ENCODE results near the gene ZFAND6. TPM values are rescaled to one million over a fixed set of nuclear protein-coding genes. Genes with fewer than 3 reads are reported as not detected.
A peak's percentile ranks its signal among the peaks of the same experiment; 100 is the strongest.
"Not testable (repeated sequence)": the region's sequence is repeated elsewhere in the genome, so short reads cannot be mapped to it uniquely, and the experiment has no call there.

ZFAND6 gene
- total RNA-seq, 2 donors from 2014 or later = 85.5 to 91.6 TPM

GRCh38 chr15:80090879-80091503 lies 31.5 kb downstream of the ZFAND6 start:
- Mint-ChIP-seq H3K27me3 (no peaks in the 10 kb centered on the region), H3K36me3 (ENCODE audit: low read depth) (no peaks in the 10 kb centered on the region), H3K27ac (no peak overlapping the region), H3K4me1 (peaks cover 28% of the 10 kb centered on the region), H3K4me3 (no peak overlapping the region)
- DNase-seq (no peak), ATAC-seq (peak; percentile 39)
- no peaks in the 10 kb centered on the region for H3K9me3 ChIP-seq (ENCODE audit: control insufficient read depth, low read length, poor library complexity, severe bottlenecking)

- Mint-ChIP-seq H3K27ac (no peak overlapping the region), H3K4me1 (peaks cover 20% of the 10 kb centered on the region), H3K27me3 (no peaks in the 10 kb centered on the region), H3K36me3 (ENCODE audit: low read depth) (no peaks in the 10 kb centered on the region), H3K4me3 (no peak overlapping the region)
- ATAC-seq = no peak
- no peak for DNase-seq
- no peaks in the 10 kb centered on the region for H3K9me3 ChIP-seq (ENCODE audit: control insufficient read depth, low read length, poor library complexity, severe bottlenecking)
Measured at GRCh38 chr15:80093854-80094418, 34.5 kb downstream of the ZFAND6 start.

- Mint-ChIP-seq H3K27ac (no peak overlapping the region), H3K36me3 (ENCODE audit: low read depth) (no peaks in the 10 kb centered on the region), H3K4me1 (peaks cover 20% of the 10 kb centered on the region), H3K4me3 (no peak overlapping the region), H3K27me3 (no peaks in the 10 kb centered on the region)
- no peak for ATAC-seq
- no peaks in the 10 kb centered on the region for H3K9me3 ChIP-seq (ENCODE audit: control insufficient read depth, low read length, poor library complexity, severe bottlenecking)
- DNase-seq = no peak
Measured at GRCh38 chr15:80095511-80095910, 36.0 kb downstream of the ZFAND6 start.

- ATAC-seq (no peak), DNase-seq (no peak)
- no peak overlapping the region for H3K4me3 Mint-ChIP-seq
- no peaks in the 10 kb centered on the region for H3K27me3 Mint-ChIP-seq
- no peaks in the 10 kb centered on the region for H3K9me3 ChIP-seq (ENCODE audit: control insufficient read depth, low read length, poor library complexity, severe bottlenecking)
- H3K4me1 Mint-ChIP-seq = peaks cover 23% of the 10 kb centered on the region
- H3K36me3 Mint-ChIP-seq (ENCODE audit: low read depth) = no peaks in the 10 kb centered on the region
- H3K27ac Mint-ChIP-seq = no peak overlapping the region
Measured at GRCh38 chr15:80095969-80096368, 36.5 kb downstream of the ZFAND6 start.

GRCh38 chr15:80098341-80098740 lies 38.9 kb downstream of the ZFAND6 start:
- no peaks in the 10 kb centered on the region for H3K36me3 Mint-ChIP-seq (ENCODE audit: low read depth)
- ATAC-seq = no peak
- H3K27me3 Mint-ChIP-seq = no peaks in the 10 kb centered on the region
- H3K27ac Mint-ChIP-seq = no peak overlapping the region
- H3K4me1 Mint-ChIP-seq = peaks cover 27% of the 10 kb centered on the region
- no peak overlapping the region for H3K4me3 Mint-ChIP-seq
- no peak for DNase-seq
- no peaks in the 10 kb centered on the region for H3K9me3 ChIP-seq (ENCODE audit: control insufficient read depth, low read length, poor library complexity, severe bottlenecking)

GRCh38 chr15:80099241-80099640 lies 39.8 kb downstream of the ZFAND6 start:
- no peaks in the 10 kb centered on the region for H3K9me3 ChIP-seq (ENCODE audit: control insufficient read depth, low read length, poor library complexity, severe bottlenecking)
- no peaks in the 10 kb centered on the region for H3K36me3 Mint-ChIP-seq (ENCODE audit: low read depth)
- no peaks in the 10 kb centered on the region for H3K27me3 Mint-ChIP-seq
- DNase-seq (no peak), ATAC-seq (no peak)
- H3K4me3 Mint-ChIP-seq = no peak overlapping the region
- H3K27ac Mint-ChIP-seq = no peak overlapping the region
- H3K4me1 Mint-ChIP-seq = peaks cover 22% of the 10 kb centered on the region

GRCh38 chr15:80099662-80100061 lies 40.2 kb downstream of the ZFAND6 start:
- DNase-seq; H3K9me3 ChIP-seq (ENCODE audit: control insufficient read depth, low read length, poor library complexity, severe bottlenecking); H3K36me3 Mint-ChIP-seq (ENCODE audit: low read depth); H3K27me3 Mint-ChIP-seq; H3K27ac Mint-ChIP-seq; ATAC-seq; H3K4me3 Mint-ChIP-seq: not testable (repeated sequence)
- peaks cover 25% of the 10 kb centered on the region for H3K4me1 Mint-ChIP-seq

- Mint-ChIP-seq H3K27ac (no peak overlapping the region), H3K36me3 (ENCODE audit: low read depth) (peaks cover 2% of the 10 kb centered on the region), H3K4me1 (peaks cover 25% of the 10 kb centered on the region), H3K4me3 (no peak overlapping the region), H3K27me3 (no peaks in the 10 kb centered on the region)
- no peak for DNase-seq
- H3K9me3 ChIP-seq (ENCODE audit: control insufficient read depth, low read length, poor library complexity, severe bottlenecking) = no peaks in the 10 kb centered on the region
- ATAC-seq = no peak
Measured at GRCh38 chr15:80100247-80100646, 40.8 kb downstream of the ZFAND6 start.

- H3K4me1 Mint-ChIP-seq = peaks cover 46% of the 10 kb centered on the region
- ATAC-seq = no peak
- no peaks in the 10 kb centered on the region for H3K9me3 ChIP-seq (ENCODE audit: control insufficient read depth, low read length, poor library complexity, severe bottlenecking)
- H3K27ac Mint-ChIP-seq = no peak overlapping the region
- no peak for DNase-seq
- peaks cover 5% of the 10 kb centered on the region for H3K36me3 Mint-ChIP-seq (ENCODE audit: low read depth)
- H3K4me3 Mint-ChIP-seq = no peak overlapping the region
- H3K27me3 Mint-ChIP-seq = no peaks in the 10 kb centered on the region
Measured at GRCh38 chr15:80105193-80105592, 45.7 kb downstream of the ZFAND6 start.

- Mint-ChIP-seq H3K4me3 (no peak overlapping the region), H3K27me3 (no peaks in the 10 kb centered on the region)
- ATAC-seq = no peak
Measured at GRCh38 chr15:80105595-80105994, 46.1 kb downstream of the ZFAND6 start.

GRCh38 chr15:80106051-80106450 lies 46.6 kb downstream of the ZFAND6 start:
- ATAC-seq (no peak), DNase-seq (no peak)
- Mint-ChIP-seq H3K4me3 (no peak overlapping the region), H3K27ac (no peak overlapping the region), H3K36me3 (ENCODE audit: low read depth) (peaks cover 6% of the 10 kb centered on the region), H3K27me3 (no peaks in the 10 kb centered on the region), H3K4me1 (peaks cover 44% of the 10 kb centered on the region)
- no peaks in the 10 kb centered on the region for H3K9me3 ChIP-seq (ENCODE audit: control insufficient read depth, low read length, poor library complexity, severe bottlenecking)

More at GRCh38 chr15:80105595-80105994, 46.1 kb downstream of the ZFAND6 start:
- Mint-ChIP-seq H3K4me1 (peaks cover 47% of the 10 kb centered on the region), H3K27ac (no peak overlapping the region), H3K36me3 (ENCODE audit: low read depth) (peaks cover 6% of the 10 kb centered on the region)
- no peak for DNase-seq
- H3K9me3 ChIP-seq (ENCODE audit: control insufficient read depth, low read length, poor library complexity, severe bottlenecking) = no peaks in the 10 kb centered on the region

GRCh38 chr15:80107204-80107603 lies 47.7 kb downstream of the ZFAND6 start:
- no peak overlapping the region for H3K4me3 Mint-ChIP-seq
- no peak for ATAC-seq
- DNase-seq = no peak
- no peaks in the 10 kb centered on the region for H3K9me3 ChIP-seq (ENCODE audit: control insufficient read depth, low read length, poor library complexity, severe bottlenecking)
- H3K36me3 Mint-ChIP-seq (ENCODE audit: low read depth) = peaks cover 6% of the 10 kb centered on the region
- peaks cover 40% of the 10 kb centered on the region for H3K4me1 Mint-ChIP-seq
- no peaks in the 10 kb centered on the region for H3K27me3 Mint-ChIP-seq
- H3K27ac Mint-ChIP-seq = no peak overlapping the region

GRCh38 chr15:80107774-80108173 lies 48.3 kb downstream of the ZFAND6 start:
- H3K4me3 Mint-ChIP-seq = no peak overlapping the region
- no peak overlapping the region for H3K27ac Mint-ChIP-seq
- no peaks in the 10 kb centered on the region for H3K9me3 ChIP-seq (ENCODE audit: control insufficient read depth, low read length, poor library complexity, severe bottlenecking)
- ATAC-seq (no peak), DNase-seq (no peak)
- peaks cover 6% of the 10 kb centered on the region for H3K36me3 Mint-ChIP-seq (ENCODE audit: low read depth)
- H3K4me1 Mint-ChIP-seq = peaks cover 38% of the 10 kb centered on the region
- no peaks in the 10 kb centered on the region for H3K27me3 Mint-ChIP-seq

- H3K4me3 Mint-ChIP-seq = no peak overlapping the region
- no peak for ATAC-seq
Measured at GRCh38 chr15:80109388-80109787, 49.9 kb downstream of the ZFAND6 start.

More at GRCh38 chr15:80109388-80109787, 49.9 kb downstream of the ZFAND6 start:
- Mint-ChIP-seq H3K27me3 (no peaks in the 10 kb centered on the region), H3K27ac (no peak overlapping the region), H3K36me3 (ENCODE audit: low read depth) (peaks cover 6% of the 10 kb centered on the region), H3K4me1 (peaks cover 43% of the 10 kb centered on the region)
- no peak for DNase-seq
- no peaks in the 10 kb centered on the region for H3K9me3 ChIP-seq (ENCODE audit: control insufficient read depth, low read length, poor library complexity, severe bottlenecking)

Measured in T-helper 17 cell (primary cell).